GM18502 (cell line): Measurements from ENCODE around the gene LRRC3.
"Not testable (repeated sequence)": the region's sequence is repeated elsewhere in the genome, so short reads cannot be mapped to it uniquely, and the experiment has no call there.

Experiments used
- ATAC-seq: cut with Tn5 transposase; IDR thresholded peaks from one replicate; pipeline ENCODE4 v1.9.1; 2021; ENCODE audit warnings: mild to moderate bottlenecking; ENCODE audit not compliant: unreplicated experiment, poor library complexity

LRRC3 gene

DNA sequence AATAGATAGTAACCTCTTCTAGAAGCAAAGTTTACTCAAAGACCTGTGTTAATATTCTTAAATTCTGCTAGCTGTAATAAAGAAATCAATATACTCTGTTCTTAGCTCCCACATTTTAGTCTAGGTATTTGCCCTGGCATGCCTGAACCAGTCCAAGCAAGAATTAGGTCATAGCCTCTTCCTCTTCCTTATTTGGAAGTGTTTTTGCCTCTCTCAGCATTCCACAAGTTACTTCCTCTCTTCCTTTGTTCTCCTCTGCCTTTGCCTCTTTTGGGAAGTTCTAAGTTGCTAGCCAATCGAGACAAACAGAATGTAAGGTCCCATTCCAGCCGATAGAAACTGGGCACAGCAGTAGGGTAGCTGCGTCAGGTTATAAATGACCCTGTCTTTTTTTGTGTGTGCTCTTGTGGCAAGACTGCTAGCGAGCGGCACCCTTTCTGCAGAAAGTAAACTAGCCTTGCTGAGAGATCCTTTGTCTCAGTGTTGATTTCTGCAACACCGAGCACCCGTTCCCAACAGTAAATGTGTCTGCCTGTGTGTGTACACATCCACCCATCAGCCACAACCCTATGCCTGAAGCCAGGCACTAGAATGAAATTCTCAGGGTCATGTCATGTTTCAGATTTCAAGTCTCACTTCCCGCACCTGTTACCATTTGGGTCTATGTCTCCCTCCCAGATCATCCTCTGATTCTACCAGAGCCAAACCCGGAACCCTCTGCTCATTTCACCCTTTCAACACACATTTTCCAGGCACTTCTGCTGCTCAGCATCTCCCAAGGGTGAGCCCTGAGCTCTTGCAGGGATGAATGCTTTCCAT lies 37.5 kb downstream of the LRRC3 start:
- no peak for ATAC-seq

- ATAC-seq: no peak
These were observed 39.1 kb downstream of the LRRC3 start for GRCh38 chr21:44494418-44494817.

- ATAC-seq: no peak
These were observed 39.6 kb downstream of the LRRC3 start for GRCh38 chr21:44494956-44495355.

- ATAC-seq: no peak
These were observed 40.6 kb downstream of the LRRC3 start for GRCh38 chr21:44495611-44496563.

GRCh38 chr21:44496564-44497550 lies 41.5 kb downstream of the LRRC3 start:
- no peak for ATAC-seq

- ATAC-seq: no peak
These were observed 42.4 kb downstream of the LRRC3 start for GRCh38 chr21:44497703-44498126.

- ATAC-seq: no peak
These were observed 43.2 kb downstream of the LRRC3 start for GRCh38 chr21:44498280-44499210.

DNA sequence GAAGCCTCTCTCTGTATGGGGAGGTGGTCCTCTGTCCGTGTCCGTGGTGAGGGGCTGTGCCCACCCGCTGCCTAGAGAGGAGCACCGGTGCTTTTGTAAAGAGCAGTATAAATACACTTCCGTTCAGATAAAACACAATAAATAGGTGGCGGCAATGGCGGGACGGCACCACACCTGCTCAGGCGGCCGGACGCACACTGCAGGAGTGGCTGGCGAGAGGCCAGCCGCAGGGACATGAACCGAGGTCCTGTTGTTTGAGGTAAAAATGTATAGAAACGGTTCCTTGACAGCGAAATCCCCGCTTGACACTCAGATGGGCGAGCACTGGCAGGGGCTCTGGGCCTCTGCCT lies 43.9 kb downstream of the LRRC3 start:
- no peak for ATAC-seq

GRCh38 chr21:44499631-44500030 lies 44.3 kb downstream of the LRRC3 start:
- no peak for ATAC-seq

DNA sequence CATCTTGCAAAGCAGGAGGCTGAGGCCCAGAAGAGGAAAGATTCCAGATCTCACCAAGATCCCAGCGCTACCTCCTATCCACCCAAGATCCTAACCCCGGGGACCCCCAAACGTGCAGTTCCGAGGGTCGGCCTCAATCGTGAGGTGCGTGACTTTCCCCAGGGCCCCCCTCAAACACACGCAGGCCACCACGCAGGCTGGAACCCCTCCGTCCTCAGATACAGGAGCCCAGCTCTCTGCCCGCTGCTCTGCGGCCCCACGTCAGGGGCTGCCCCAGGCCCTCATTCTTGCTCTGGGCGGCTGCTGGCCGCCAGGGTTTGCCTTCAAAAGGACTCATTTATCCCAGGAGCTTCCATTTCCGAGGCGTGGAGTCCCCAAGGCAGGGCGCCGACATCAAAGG lies 44.8 kb downstream of the LRRC3 start:
- ATAC-seq: no peak

DNA sequence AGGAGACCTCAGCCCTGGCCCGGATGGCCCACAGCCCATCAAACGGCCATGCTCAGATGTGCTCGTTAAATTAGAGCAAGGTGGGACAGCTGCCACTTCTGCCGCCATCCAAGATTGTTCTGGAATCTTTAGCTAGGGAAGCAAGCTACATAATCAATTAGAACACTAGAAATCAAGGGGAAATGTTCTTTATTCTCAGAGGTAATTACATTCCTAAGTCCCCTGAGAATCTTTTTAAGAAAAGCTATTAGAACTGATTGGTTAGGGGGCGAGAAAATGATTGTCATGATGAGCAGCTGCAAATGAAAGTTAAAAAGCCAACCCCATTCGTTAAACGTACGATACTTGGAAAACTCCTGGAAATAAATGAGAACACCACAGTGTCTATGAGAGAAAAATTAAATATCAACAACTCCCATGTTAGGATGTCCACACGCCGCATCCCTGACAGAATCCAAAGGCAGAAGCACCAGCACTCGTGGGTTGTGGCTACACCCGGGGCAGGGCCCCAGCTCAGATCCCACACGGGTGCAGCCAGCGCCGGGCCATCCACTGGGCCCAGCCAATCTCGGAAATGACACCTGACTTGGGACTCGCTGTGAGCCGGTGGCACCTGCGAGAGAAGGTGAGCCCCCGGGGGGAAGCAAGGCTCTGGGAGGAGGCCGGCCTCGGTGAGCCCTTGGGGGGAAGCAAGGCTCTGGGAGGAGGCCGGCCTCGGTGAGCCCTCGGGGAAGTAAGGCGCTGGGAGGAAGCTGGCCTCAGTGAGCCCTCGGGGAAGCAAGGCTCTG lies 47.1 kb downstream of the LRRC3 start:
- ATAC-seq: no peak

- ATAC-seq: not testable (repeated sequence)
These were observed 47.9 kb downstream of the LRRC3 start for GRCh38 chr21:44503006-44503889.

DNA sequence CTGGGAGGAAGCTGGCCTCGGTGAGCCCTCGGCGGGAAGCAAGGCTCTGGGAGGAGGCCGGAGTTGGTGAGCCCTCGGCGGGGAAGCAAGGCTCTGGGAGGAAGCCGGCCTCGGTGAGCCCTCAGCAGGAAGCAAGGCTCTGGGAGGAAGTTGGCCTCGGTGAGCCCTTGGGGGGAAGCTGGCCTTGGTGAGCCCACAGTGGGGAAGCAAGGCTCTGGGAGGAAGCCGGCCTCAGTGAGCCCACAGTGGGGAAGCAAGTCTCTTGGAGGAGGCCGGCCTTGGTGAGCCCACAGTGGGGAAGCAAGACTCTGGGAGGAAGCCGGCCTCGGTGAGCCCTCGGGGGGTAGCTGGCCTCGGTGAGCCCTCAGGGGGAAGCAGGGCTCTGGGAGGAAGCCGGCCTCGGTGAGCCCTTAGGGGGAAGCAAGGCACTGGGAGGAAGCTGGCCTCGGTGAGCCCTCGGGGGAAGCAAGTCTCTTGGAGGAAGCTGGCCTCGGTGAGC lies 48.6 kb downstream of the LRRC3 start:
- ATAC-seq: no peak

- no peak for ATAC-seq
These were observed 50.5 kb downstream of the LRRC3 start for GRCh38 chr21:44505673-44506278.

GRCh38 chr21:44506279-44507255 lies 51.3 kb downstream of the LRRC3 start:
- no peak for ATAC-seq
